PC-9 (cell line): ENCODE data around the gene ZNF446. TPM values are rescaled to one million over a fixed set of nuclear protein-coding genes. Genes with fewer than 3 reads are reported as not detected.

Source experiments
- BruUV-seq: library from RNA; stranded (reverse); fragments of 400-500 nt; replicated peaks from 2 replicates; lab custom pipeline; 2021; lab: Mats Ljungman, UMichigan
- CTCF ChIA-PET: fragments of 300-600 bp; sonication (Branson Sonifier 250); formaldehyde crosslinking; loops from one replicate; lab custom pipeline; 2022; ENCODE audit warnings: antibody characterized with exemption; lab: Charles Lee
- POLR2A ChIA-PET: fragments of 300-600 bp; sonication (Branson Sonifier 250); formaldehyde crosslinking; loops from one replicate; lab custom pipeline; 2022; ENCODE audit warnings: antibody characterized with exemption; ENCODE audit not compliant: unreplicated experiment; lab: Charles Lee
- DNase-seq, 2 experiments: peaks; one replicate each; pipeline versions ENCODE4 v3.0.0 to v3.0.0-alpha.2; 2015 to 2022; ENCODE audit warnings: mixed read lengths in 1 of 2
- H2AFZ ChIP-seq: fragments of 200-600 bp; sonication (generic); 2 replicates; pipeline ENCODE4 v1.8.1; 2017; ENCODE audit warnings: antibody characterized with exemption
- H3F3A ChIP-seq: fragments of 200-600 bp; sonication (generic); 2 replicates; pipeline ENCODE4 v1.8.1; 2017; ENCODE audit warnings: antibody characterized with exemption, mild to moderate bottlenecking, low read depth; ENCODE audit not compliant: insufficient read depth
- H3K27ac ChIP-seq: fragments of 200-600 bp; sonication (generic); 2 replicates; pipeline ENCODE4 v1.6.1; 2016; ENCODE audit warnings: mixed run types
- H3K27me3 ChIP-seq: fragments of 200-600 bp; sonication (generic); 2 replicates; pipeline ENCODE4 v1.6.1; 2016; ENCODE audit warnings: low read depth, mixed run types; ENCODE audit not compliant: insufficient read depth
- H3K36me3 ChIP-seq: fragments of 200-600 bp; sonication (generic); 2 replicates; pipeline ENCODE4 v1.6.1; 2016; ENCODE audit warnings: low read depth, mixed run types
- H3K4me1 ChIP-seq: fragments of 200-600 bp; sonication (generic); replicated peaks from 2 replicates; pipeline ENCODE4 v1.6.1; 2016; ENCODE audit warnings: mixed run types; ENCODE audit not compliant: insufficient read depth
- H3K4me2 ChIP-seq: fragments of 200-600 bp; sonication (generic); 2 replicates; pipeline ENCODE4 v1.6.1; 2017; ENCODE audit warnings: mixed run types
- H3K4me3 ChIP-seq: fragments of 200-600 bp; sonication (generic); 2 replicates; pipeline ENCODE4 v1.6.1; 2016; ENCODE audit warnings: mixed run types
- H3K79me2 ChIP-seq: fragments of 200-600 bp; sonication (generic); 2 replicates; pipeline ENCODE4 v1.6.1; 2017; ENCODE audit warnings: low read depth, mixed run types
- H3K9me2 ChIP-seq: fragments of 200-600 bp; sonication (generic); 2 replicates; pipeline ENCODE4 v1.8.1; 2017; ENCODE audit warnings: mild to moderate bottlenecking; ENCODE audit not compliant: insufficient read depth
- H3K9me3 ChIP-seq: fragments of 200-600 bp; sonication (generic); 2 replicates; pipeline ENCODE4 v1.8.1; 2016; ENCODE audit warnings: low read depth; ENCODE audit not compliant: insufficient read depth
- H4K20me1 ChIP-seq: fragments of 200-600 bp; sonication (generic); 2 replicates; pipeline ENCODE4 v1.8.1; 2017; ENCODE audit not compliant: insufficient read depth
- EZH2 ChIP-seq: fragments of 200-600 bp; sonication (generic); IDR thresholded peaks from 2 replicates; pipeline ENCODE4 v1.8.0; 2017; ENCODE audit warnings: antibody characterized with exemption, low read depth
- intact Hi-C: fragments of 100-400 bp; cut with micrococcal nuclease; formaldehyde crosslinking; loops from one replicate; pipeline ENCODE4 v1.10.0; 2022; ENCODE audit not compliant: unreplicated experiment
- total RNA-seq: library from RNA; stranded (reverse); gene quantifications from 2 replicates; pipeline ENCODE4 v1.2.3, GENCODE V29; 2021
- TF ChIP-seq, protein P1 (sequence below): fragments of 200-600 bp; sonication (generic); conservative IDR thresholded peaks from 2 replicates; pipeline ENCODE4 v1.6.1; 2017; ENCODE audit warnings: mixed run types, antibody characterized with exemption, mild to moderate bottlenecking, moderate library complexity

ZNF446 gene
- total RNA-seq, 1 experiment from 2014 or later = 11.0 TPM

DNA sequence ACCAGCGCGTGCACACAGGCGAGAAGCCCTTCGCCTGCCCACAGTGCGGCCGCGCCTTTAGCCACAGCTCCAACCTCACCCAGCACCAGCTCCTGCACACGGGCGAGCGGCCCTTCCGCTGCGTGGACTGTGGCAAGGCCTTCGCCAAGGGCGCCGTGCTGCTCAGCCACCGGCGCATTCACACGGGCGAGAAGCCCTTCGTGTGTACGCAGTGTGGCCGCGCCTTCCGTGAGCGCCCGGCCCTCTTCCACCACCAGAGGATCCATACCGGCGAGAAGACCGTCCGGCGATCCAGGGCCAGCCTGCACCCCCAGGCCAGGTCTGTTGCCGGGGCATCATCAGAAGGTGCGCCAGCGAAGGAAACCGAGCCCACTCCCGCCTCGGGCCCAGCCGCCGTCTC lies 4.4 kb upstream of the ZNF446 start:
- no peak for TF ChIP-seq EZH2
- TF ChIP-seq, protein P1, sequence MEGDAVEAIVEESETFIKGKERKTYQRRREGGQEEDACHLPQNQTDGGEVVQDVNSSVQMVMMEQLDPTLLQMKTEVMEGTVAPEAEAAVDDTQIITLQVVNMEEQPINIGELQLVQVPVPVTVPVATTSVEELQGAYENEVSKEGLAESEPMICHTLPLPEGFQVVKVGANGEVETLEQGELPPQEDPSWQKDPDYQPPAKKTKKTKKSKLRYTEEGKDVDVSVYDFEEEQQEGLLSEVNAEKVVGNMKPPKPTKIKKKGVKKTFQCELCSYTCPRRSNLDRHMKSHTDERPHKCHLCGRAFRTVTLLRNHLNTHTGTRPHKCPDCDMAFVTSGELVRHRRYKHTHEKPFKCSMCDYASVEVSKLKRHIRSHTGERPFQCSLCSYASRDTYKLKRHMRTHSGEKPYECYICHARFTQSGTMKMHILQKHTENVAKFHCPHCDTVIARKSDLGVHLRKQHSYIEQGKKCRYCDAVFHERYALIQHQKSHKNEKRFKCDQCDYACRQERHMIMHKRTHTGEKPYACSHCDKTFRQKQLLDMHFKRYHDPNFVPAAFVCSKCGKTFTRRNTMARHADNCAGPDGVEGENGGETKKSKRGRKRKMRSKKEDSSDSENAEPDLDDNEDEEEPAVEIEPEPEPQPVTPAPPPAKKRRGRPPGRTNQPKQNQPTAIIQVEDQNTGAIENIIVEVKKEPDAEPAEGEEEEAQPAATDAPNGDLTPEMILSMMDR = no peak
- H3K79me2 ChIP-seq = peaks cover 11% of the 10 kb centered on the region; the same call in 1 of the 2 replicates
- H3K27me3 ChIP-seq = no peaks in the 10 kb centered on the region
- no peaks in the 10 kb centered on the region for H3K9me3 ChIP-seq
- 0 out of 2 replicates have a peak, but pooled peaks cover 9% of the 10 kb centered on the region for H3K4me1 ChIP-seq
- no peak overlapping the region for H2AFZ ChIP-seq
- intact Hi-C loops = no loop called here
- H3K4me2 ChIP-seq = no peak overlapping the region
- no peak overlapping the region for H3K27ac ChIP-seq
- no peaks in the 10 kb centered on the region for H3K9me2 ChIP-seq
- no peaks in the 10 kb centered on the region for H3K36me3 ChIP-seq
- H4K20me1 ChIP-seq = 0 out of 2 replicates have a peak, but pooled peaks cover 10% of the 10 kb centered on the region
- DNase-seq = no peak
- H3F3A ChIP-seq = peaks cover 18% of the 10 kb centered on the region
- no TSS peak for BruUV-seq
- ChIA-PET CTCF (no interaction called here), POLR2A (no interaction called here)
- no peak overlapping the region for H3K4me3 ChIP-seq

DNA sequence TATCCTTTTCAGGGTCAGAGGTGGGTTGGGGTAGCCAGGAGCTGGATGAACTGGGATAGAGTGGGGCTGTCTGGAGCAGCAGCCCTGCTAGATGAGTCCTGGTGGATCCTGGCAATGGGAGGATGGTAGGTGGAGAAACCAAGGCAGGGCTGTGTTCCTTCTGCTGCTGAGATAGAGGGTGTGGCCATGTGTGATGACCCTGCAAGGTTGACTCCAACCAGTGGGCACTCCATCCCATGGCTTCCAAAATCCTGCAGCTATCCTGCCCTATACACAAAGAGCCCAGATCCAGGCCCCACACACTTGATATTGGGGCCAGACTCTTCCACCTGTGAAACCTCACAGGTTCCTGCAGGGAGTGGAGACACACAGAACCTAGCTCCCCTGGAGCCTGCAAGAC lies 2.4 kb upstream of the ZNF446 start:
- H2AFZ ChIP-seq = no peak overlapping the region
- H3K4me2 ChIP-seq = no peak overlapping the region
- H3K27me3 ChIP-seq = no peaks in the 10 kb centered on the region
- TF ChIP-seq EZH2 = no peak
- TF ChIP-seq, protein P1 = no peak
- ChIA-PET POLR2A (no interaction called here), CTCF (no interaction called here)
- 0 out of 2 replicates have a peak, but pooled peaks cover 1% of the 10 kb centered on the region for H4K20me1 ChIP-seq
- H3F3A ChIP-seq = peaks cover 18% of the 10 kb centered on the region
- BruUV-seq = no TSS peak
- H3K9me3 ChIP-seq = no peaks in the 10 kb centered on the region
- H3K4me1 ChIP-seq = 0 out of 2 replicates have a peak, but pooled peaks cover 13% of the 10 kb centered on the region
- H3K4me3 ChIP-seq = no peak overlapping the region
- intact Hi-C loops = no loop called here
- no peak overlapping the region for H3K27ac ChIP-seq
- H3K36me3 ChIP-seq = no peaks in the 10 kb centered on the region
- H3K79me2 ChIP-seq = peaks cover 3% of the 10 kb centered on the region; the same call in 1 of the 2 replicates
- no peak for DNase-seq
- H3K9me2 ChIP-seq = no peaks in the 10 kb centered on the region

DNA sequence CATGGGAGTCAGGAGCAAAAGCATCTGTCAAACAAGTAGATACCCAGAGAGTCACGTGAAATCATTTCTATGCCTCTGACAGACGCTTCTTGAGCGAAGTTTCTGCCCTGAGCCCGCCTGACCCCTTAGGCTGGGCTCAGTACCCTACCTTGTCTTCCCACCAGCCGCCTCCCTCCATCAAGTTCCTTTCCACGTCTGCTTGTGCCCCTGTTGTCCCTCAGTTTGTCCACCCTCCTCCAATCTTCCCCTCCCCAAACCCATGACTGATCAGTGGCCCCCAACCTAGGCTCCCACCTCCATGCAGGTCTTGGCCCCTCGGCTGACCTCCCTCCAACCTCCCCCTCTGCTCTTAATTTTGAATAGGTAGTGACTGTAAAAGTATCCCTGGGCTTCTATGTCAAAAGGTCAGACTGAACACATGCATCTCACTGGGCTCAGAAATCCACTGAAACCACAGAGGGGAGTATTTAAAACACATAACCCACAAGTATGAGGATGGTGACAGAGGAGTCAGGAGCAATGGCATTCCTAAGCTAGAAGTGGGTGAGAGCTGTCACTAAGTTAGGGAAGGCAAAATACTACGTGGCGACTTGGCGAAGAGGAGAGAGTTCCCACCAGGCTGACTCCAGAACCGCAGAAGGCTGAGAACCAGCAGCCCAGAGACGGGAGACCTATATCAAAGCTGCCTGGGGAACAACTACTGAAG lies 1.7 kb upstream of the ZNF446 start:
- H3F3A ChIP-seq = peaks cover 18% of the 10 kb centered on the region
- CTCF ChIA-PET = interaction anchor here (0.6 kb wide), 1 partner anchor 1140 kb away, joined by 3 read pairs; no protein-coding TSS in a partner anchor
- H3K4me3 ChIP-seq = peak overlapping the region; percentile 68; the same call in 1 of the 2 replicates
- no peak overlapping the region for H2AFZ ChIP-seq
- TF ChIP-seq, protein P1 = no peak
- TF ChIP-seq EZH2 = no peak
- POLR2A ChIA-PET = no interaction called here
- H3K9me2 ChIP-seq = no peaks in the 10 kb centered on the region
- H3K9me3 ChIP-seq = no peaks in the 10 kb centered on the region
- DNase-seq = no peak
- BruUV-seq = no TSS peak
- no peaks in the 10 kb centered on the region for H3K36me3 ChIP-seq
- peak overlapping the region; percentile 88 for H3K4me2 ChIP-seq
- intact Hi-C loops = no loop called here
- H4K20me1 ChIP-seq = no peaks in the 10 kb centered on the region
- no peak overlapping the region for H3K27ac ChIP-seq
- no peaks in the 10 kb centered on the region for H3K27me3 ChIP-seq
- H3K4me1 ChIP-seq = peaks cover 18% of the 10 kb centered on the region; the same call in 1 of the 2 replicates
- no peaks in the 10 kb centered on the region for H3K79me2 ChIP-seq
